Transverse colon (tissue), 3 donors: ENCODE data around the gene APBB1.

Source experiments
- EP300 ChIP-seq: sonication (generic); formaldehyde crosslinking; IDR thresholded peaks from one replicate; pipeline ENCODE4 v1.6.1; 2017; ENCODE audit warnings: antibody characterized with exemption, low read depth
- TF ChIP-seq, protein P1 (sequence below), 5 experiments: fragments of 200-600 bp in 3 of 5; fragments of 450-650 bp in 2 of 5; sonication (generic) in 3 of 5; IDR thresholded peaks; 1 replicate in 2 of 5; 2 replicates in 3 of 5; pipeline ENCODE4 v1.5.1; 2016 to 2017; ENCODE audit warnings: antibody characterized with exemption in 5 of 5, inconsistent platforms in 3 of 5, mild to moderate bottlenecking in 2 of 5, moderate library complexity in 1 of 5

GRCh38 chr11:6397156-6397555 lies 21.7 kb downstream of the APBB1 start:
- TF ChIP-seq, protein P1, sequence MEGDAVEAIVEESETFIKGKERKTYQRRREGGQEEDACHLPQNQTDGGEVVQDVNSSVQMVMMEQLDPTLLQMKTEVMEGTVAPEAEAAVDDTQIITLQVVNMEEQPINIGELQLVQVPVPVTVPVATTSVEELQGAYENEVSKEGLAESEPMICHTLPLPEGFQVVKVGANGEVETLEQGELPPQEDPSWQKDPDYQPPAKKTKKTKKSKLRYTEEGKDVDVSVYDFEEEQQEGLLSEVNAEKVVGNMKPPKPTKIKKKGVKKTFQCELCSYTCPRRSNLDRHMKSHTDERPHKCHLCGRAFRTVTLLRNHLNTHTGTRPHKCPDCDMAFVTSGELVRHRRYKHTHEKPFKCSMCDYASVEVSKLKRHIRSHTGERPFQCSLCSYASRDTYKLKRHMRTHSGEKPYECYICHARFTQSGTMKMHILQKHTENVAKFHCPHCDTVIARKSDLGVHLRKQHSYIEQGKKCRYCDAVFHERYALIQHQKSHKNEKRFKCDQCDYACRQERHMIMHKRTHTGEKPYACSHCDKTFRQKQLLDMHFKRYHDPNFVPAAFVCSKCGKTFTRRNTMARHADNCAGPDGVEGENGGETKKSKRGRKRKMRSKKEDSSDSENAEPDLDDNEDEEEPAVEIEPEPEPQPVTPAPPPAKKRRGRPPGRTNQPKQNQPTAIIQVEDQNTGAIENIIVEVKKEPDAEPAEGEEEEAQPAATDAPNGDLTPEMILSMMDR (IDR thresholded peaks at IDR 0.05), result no peak
- no peak for TF ChIP-seq EP300
